HAP-1 (cell line): ENCODE results near the gene C9orf153.
A peak's percentile ranks its signal among the peaks of the same experiment; 100 is the strongest.

ENCODE experiments used
- DNase-seq, 2 experiments: peaks; one replicate each; pipeline ENCODE4 v3.0.0-alpha.2; 2016 to 2020; ENCODE audit warnings: low spot score in 2 of 2
- H3K27me3 ChIP-seq: fragments of 250-450 bp; sonication (Bioruptor Pico); 2 replicates; pipeline ENCODE4 v1.5.1; 2020; ENCODE audit warnings: low read depth, mild to moderate bottlenecking, moderate library complexity
- H3K36me3 ChIP-seq: fragments of 250-450 bp; sonication (Bioruptor Pico); replicated peaks from 2 replicates; pipeline ENCODE4 v1.5.1; 2020; ENCODE audit warnings: mild to moderate bottlenecking
- H3K4me1 ChIP-seq: fragments of 250-450 bp; sonication (Bioruptor Pico); 2 replicates; pipeline ENCODE4 v1.5.1; 2020; ENCODE audit warnings: mild to moderate bottlenecking
- H3K4me3 ChIP-seq: fragments of 250-450 bp; sonication (Bioruptor Pico); 2 replicates; pipeline ENCODE4 v1.5.1; 2020; ENCODE audit warnings: mild to moderate bottlenecking, moderate library complexity
- H3K9me3 ChIP-seq: fragments of 250-450 bp; sonication (Bioruptor Pico); 2 replicates; pipeline ENCODE4 v1.5.1; 2020; ENCODE audit warnings: mild to moderate bottlenecking, moderate library complexity
- in situ Hi-C: fragments of 300-500 bp; cut with MboI; formaldehyde crosslinking; loops from 3 replicates; pipeline ENCODE4 v1.14.3; 2020; ENCODE audit warnings: low sequenced_read_pairs, inconsistent platforms, mixed read lengths

The C9orf153 gene

GRCh38 chr9:86282077-86282978 lies 22.9 kb upstream of the C9orf153 start, which contains the start of gene ISCA1:
ISCA1 (minus strand) TSS chr9:86282538; CDS start chr9:86282458, 80 bp downstream.
- no peaks in the 10 kb centered on the region for H3K27me3 ChIP-seq
- peak within 1 kb of the TSS; percentile 87 for H3K4me3 ChIP-seq
- H3K36me3 ChIP-seq = peaks cover 6% of the 10 kb centered on the region; the same call in 1 of the 2 replicates
- H3K9me3 ChIP-seq = no peaks in the 10 kb centered on the region
- in situ Hi-C loops = no loop called here
- peak; percentile 89 to 100 for DNase-seq
- H3K4me1 ChIP-seq = peaks cover 21% of the 10 kb centered on the region

GRCh38 chr9:86281593-86282076 lies 22.2 kb upstream of the C9orf153 start:
- in situ Hi-C loops = no loop called here
- Histone ChIP-seq H3K36me3 (peaks cover 6% of the 10 kb centered on the region; the same call in 1 of the 2 replicates), H3K4me1 (peaks cover 15% of the 10 kb centered on the region), H3K27me3 (no peaks in the 10 kb centered on the region), H3K4me3 (peak overlapping the region; percentile 87), H3K9me3 (no peaks in the 10 kb centered on the region)
- peak; percentile 37 to 65 for DNase-seq

GRCh38 chr9:86280580-86280979 lies 21.1 kb upstream of the C9orf153 start:
- no peaks in the 10 kb centered on the region for H3K9me3 ChIP-seq
- no peak for DNase-seq
- peak overlapping the region; percentile 87; the same call in 1 of the 2 replicates for H3K4me3 ChIP-seq
- no peaks in the 10 kb centered on the region for H3K27me3 ChIP-seq
- in situ Hi-C loops = no loop called here
- peaks cover 6% of the 10 kb centered on the region; the same call in 1 of the 2 replicates for H3K36me3 ChIP-seq
- H3K4me1 ChIP-seq = peaks cover 16% of the 10 kb centered on the region

GRCh38 chr9:86279839-86280238 lies 20.4 kb upstream of the C9orf153 start:
- Histone ChIP-seq H3K4me1 (peaks cover 24% of the 10 kb centered on the region), H3K36me3 (peaks cover 6% of the 10 kb centered on the region; the same call in 1 of the 2 replicates), H3K27me3 (no peaks in the 10 kb centered on the region), H3K4me3 (no peak overlapping the region), H3K9me3 (no peaks in the 10 kb centered on the region)
- DNase-seq = no peak
- in situ Hi-C loops = no loop called here

- H3K4me1 ChIP-seq = peaks cover 18% of the 10 kb centered on the region
- H3K9me3 ChIP-seq = no peaks in the 10 kb centered on the region
- H3K4me3 ChIP-seq = no peak overlapping the region
- in situ Hi-C loops = no loop called here
- H3K27me3 ChIP-seq = no peaks in the 10 kb centered on the region
- H3K36me3 ChIP-seq = peaks cover 19% of the 10 kb centered on the region
- no peak for DNase-seq
Measured at GRCh38 chr9:86277072-86277471, 17.6 kb upstream of the C9orf153 start.

DNA sequence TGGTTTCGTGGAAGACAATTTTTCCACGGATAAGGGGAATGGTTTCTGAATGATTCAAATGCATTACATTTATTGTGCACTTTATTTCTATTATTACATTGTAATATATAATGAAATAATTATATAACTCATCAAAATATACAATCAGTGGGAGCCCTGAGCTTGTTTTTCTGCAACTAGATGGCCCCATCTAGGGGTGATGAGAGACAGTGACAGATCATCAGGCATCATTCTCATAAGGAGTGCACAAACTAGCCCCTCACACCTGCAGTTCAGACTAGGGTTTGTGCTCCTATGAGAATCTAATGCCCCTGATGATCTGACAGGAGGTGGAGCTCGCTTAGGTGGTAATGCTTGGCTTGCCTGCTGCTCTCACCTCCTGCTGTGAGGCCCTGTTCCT lies 16.5 kb upstream of the C9orf153 start:
- Histone ChIP-seq H3K4me1 (peaks cover 14% of the 10 kb centered on the region), H3K36me3 (peaks cover 28% of the 10 kb centered on the region), H3K27me3 (no peaks in the 10 kb centered on the region), H3K4me3 (no peak overlapping the region), H3K9me3 (no peaks in the 10 kb centered on the region)
- in situ Hi-C loops = no loop called here
- DNase-seq = no peak

- peak; percentile 32 to 64 for DNase-seq
- Histone ChIP-seq H3K4me3 (no peak overlapping the region), H3K4me1 (peaks cover 13% of the 10 kb centered on the region), H3K9me3 (no peaks in the 10 kb centered on the region), H3K36me3 (peaks cover 28% of the 10 kb centered on the region), H3K27me3 (no peaks in the 10 kb centered on the region)
- in situ Hi-C loops = no loop called here
Measured at GRCh38 chr9:86274821-86275643, 15.6 kb upstream of the C9orf153 start.

DNA sequence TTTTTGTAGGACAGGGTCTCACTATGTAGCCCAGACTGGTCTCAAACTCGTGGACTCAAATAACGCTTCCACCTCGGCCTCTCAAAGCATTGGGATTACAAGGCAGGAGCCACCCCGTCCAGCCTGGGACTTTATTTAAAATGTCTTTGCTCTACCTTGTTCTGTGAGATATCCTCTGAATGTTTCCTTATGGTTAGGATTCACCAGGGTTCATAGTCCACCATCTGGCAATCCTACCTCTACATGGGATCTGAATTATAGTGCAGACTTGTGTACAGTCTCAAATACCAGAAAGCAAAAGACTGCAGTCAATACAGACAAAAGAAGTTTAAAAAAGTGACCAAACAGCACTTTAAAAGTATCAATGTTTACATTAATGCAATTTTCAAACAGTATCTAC lies 12.8 kb upstream of the C9orf153 start:
- Histone ChIP-seq H3K36me3 (peaks cover 26% of the 10 kb centered on the region), H3K27me3 (no peaks in the 10 kb centered on the region), H3K4me1 (peaks cover 11% of the 10 kb centered on the region), H3K4me3 (no peak overlapping the region), H3K9me3 (no peaks in the 10 kb centered on the region)
- in situ Hi-C loops = no loop called here
- no peak for DNase-seq

DNA sequence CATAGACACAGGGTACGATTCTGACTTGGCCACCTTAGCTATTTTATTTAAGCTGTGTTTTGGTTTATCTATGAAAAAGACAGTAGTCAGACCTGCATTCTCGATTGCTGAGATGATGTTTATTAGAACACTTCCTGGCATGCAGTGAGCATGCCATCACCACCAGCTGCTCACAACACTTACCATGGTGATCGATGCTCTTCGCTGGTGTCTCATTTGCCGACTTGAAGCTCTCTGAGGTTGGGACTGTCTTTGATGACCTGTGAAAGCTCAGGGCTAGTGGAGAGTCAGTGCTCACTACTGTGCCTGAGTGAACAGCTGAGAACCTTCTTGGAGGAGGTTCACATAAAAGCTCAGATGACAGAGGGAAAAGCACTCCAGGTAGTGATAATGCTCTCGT lies 4.4 kb upstream of the C9orf153 start:
- Histone ChIP-seq H3K27me3 (no peaks in the 10 kb centered on the region), H3K4me3 (no peak overlapping the region), H3K9me3 (no peaks in the 10 kb centered on the region), H3K4me1 (no peaks in the 10 kb centered on the region), H3K36me3 (peaks cover 13% of the 10 kb centered on the region)
- in situ Hi-C loops = no loop called here
- DNase-seq = no peak

- in situ Hi-C loops = no loop called here
- no peak for DNase-seq
- H3K4me1 ChIP-seq = no peaks in the 10 kb centered on the region
- H3K9me3 ChIP-seq = no peaks in the 10 kb centered on the region
- H3K27me3 ChIP-seq = no peaks in the 10 kb centered on the region
- peaks cover 13% of the 10 kb centered on the region for H3K36me3 ChIP-seq
- H3K4me3 ChIP-seq = no peak overlapping the region
Measured at GRCh38 chr9:86262492-86262891, 3.0 kb upstream of the C9orf153 start.

DNA sequence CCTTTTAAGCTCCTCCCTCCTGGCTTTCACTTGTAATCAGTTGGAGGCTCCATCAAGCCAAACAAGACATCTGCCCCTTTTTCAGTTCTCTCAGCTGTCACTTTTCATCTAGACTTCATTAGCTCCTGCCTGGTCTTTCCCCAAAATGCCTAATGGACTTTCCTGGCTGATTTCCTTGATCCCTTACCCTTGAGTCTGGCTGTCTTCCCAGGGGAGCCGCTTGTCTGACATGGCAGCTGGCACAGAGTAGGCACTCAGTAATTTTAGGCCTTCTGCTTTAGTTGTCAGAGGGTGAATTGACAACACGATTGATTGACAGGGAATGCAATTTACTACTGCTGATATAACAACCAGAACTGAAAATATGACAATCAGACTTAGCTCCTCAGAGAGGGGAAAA lies 2.1 kb downstream of the C9orf153 start:
- no peaks in the 10 kb centered on the region for H3K9me3 ChIP-seq
- H3K4me1 ChIP-seq = no peaks in the 10 kb centered on the region
- H3K4me3 ChIP-seq = no peak overlapping the region
- H3K27me3 ChIP-seq = no peaks in the 10 kb centered on the region
- in situ Hi-C loops = no loop called here
- no peaks in the 10 kb centered on the region for H3K36me3 ChIP-seq
- no peak for DNase-seq

DNA sequence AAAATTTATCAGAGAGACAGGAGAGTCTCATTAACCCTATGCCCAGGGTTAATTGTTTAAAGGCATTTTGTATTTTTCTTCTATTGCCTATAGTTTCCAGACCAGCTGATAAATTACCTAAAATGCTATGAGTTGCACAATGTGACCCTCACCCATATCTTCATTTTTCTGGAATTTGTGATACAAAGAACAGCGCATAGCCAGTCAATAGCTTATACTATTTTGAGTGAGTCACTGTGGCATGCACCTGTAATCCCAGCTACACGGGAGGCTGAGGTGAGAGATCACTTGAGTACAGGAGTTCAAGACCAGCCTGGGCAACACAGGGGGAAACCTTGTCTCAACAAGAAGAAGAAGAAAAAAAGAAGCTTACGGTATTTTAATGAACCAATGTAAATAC lies 2.8 kb downstream of the C9orf153 start:
- no peaks in the 10 kb centered on the region for H3K27me3 ChIP-seq
- H3K36me3 ChIP-seq = no peaks in the 10 kb centered on the region
- no peaks in the 10 kb centered on the region for H3K9me3 ChIP-seq
- no peak for DNase-seq
- H3K4me3 ChIP-seq = no peak overlapping the region
- no peaks in the 10 kb centered on the region for H3K4me1 ChIP-seq
- in situ Hi-C loops = no loop called here

DNA sequence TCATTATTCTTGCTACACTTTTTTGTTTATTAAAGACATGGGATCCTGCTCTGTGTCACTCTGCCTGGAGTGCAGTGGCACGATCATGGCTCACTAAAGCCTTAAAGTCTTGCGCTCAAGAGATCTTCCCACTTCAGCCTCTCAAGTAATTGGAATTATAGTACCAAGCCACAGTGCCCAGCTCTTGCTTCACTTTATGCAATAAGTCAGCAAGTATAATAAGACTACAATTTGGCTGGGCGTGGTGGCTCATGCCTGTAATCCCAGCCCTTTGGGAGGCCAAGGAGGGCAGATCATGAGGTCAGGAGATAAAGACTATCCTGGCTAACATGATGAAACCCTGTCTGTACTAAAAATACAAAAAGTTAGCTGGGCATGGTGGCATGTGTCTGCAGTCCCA lies 5.9 kb downstream of the C9orf153 start:
- Histone ChIP-seq H3K4me3 (no peak overlapping the region), H3K36me3 (no peaks in the 10 kb centered on the region), H3K4me1 (no peaks in the 10 kb centered on the region), H3K9me3 (no peaks in the 10 kb centered on the region), H3K27me3 (no peaks in the 10 kb centered on the region)
- in situ Hi-C loops = no loop called here
- no peak for DNase-seq

- no peak for DNase-seq
- in situ Hi-C loops = no loop called here
- Histone ChIP-seq H3K4me3 (no peak overlapping the region), H3K4me1 (no peaks in the 10 kb centered on the region), H3K36me3 (no peaks in the 10 kb centered on the region), H3K27me3 (no peaks in the 10 kb centered on the region), H3K9me3 (no peaks in the 10 kb centered on the region)
Measured at GRCh38 chr9:86252870-86253269, 6.6 kb downstream of the C9orf153 start.
